ENCODE results near the gene APPL2. TPM values are rescaled to one million over a fixed set of nuclear protein-coding genes. Genes with fewer than 3 reads are reported as not detected.

APPL2 gene
- polyA plus RNA-seq, 2 of the 4 experiments (the other 2 are of a cell fraction) = 24.1 to 62.6 TPM

DNA sequence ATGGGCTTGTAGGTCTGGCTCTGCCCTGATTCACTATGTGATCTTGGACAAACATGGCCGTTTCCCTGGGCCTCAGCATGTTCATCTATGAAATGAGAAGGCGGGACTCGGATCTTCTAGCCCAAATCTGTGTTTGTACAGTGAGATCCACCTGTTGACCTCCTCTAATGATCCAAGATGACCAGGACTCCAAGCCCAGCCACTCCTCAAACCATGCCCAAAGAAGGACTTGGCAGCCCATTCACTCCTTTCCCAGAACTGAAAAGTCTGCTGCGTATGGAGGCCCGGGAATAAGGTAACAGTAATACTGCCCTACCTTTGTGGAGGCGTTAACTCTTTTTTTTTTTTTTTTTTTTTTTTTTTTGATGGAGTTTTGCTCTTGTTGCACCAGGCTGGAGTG lies 39.9 kb downstream of the APPL2 start:
- Histone ChIP-seq H3K27ac (no peak overlapping the region), H3K4me1 (no peaks in the 10 kb centered on the region), H3K4me3 (no peak overlapping the region), H3K4me2 (no peak overlapping the region), H3K9me3 (no peaks in the 10 kb centered on the region)
- FAIRE-seq (no peak), DNase-seq (ENCODE audit: low read depth in 1 of 2, low spot score in 1 of 2) (no peak), ATAC-seq (no peak)
- no peak for TF ChIP-seq EHF (CRISPR knock-in tag; IDR thresholded peaks at IDR 0.05)
- no peak for TF ChIP-seq POLR2AphosphoS2 (conservative IDR thresholded peaks at IDR 0.05; ENCODE audit: low read length)
- no peak for TF ChIP-seq CBX2 (IDR thresholded peaks at IDR 0.05; ENCODE audit: borderline replicate concordance, low read depth)
- TF ChIP-seq MAFK (IDR thresholded peaks at IDR 0.05; ENCODE audit: partially characterized antibody) = no peak
- TF ChIP-seq GATA3 (IDR thresholded peaks at IDR 0.05; ENCODE audit: borderline replicate concordance) = no peak
- TF ChIP-seq, protein P1, sequence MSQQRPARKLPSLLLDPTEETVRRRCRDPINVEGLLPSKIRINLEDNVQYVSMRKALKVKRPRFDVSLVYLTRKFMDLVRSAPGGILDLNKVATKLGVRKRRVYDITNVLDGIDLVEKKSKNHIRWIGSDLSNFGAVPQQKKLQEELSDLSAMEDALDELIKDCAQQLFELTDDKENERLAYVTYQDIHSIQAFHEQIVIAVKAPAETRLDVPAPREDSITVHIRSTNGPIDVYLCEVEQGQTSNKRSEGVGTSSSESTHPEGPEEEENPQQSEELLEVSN (IDR thresholded peaks at IDR 0.05; ENCODE audit: borderline replicate concordance, low read depth) = no peak
- TF ChIP-seq FOSL2 (IDR thresholded peaks at IDR 0.05) = no peak
- TF ChIP-seq FOSL2 (CRISPR knock-in tag; IDR thresholded peaks at IDR 0.05) = no peak
- no peak for TF ChIP-seq MAZ (IDR thresholded peaks at IDR 0.05; ENCODE audit: borderline replicate concordance, low read depth, low read length)
- TF ChIP-seq, protein P2, sequence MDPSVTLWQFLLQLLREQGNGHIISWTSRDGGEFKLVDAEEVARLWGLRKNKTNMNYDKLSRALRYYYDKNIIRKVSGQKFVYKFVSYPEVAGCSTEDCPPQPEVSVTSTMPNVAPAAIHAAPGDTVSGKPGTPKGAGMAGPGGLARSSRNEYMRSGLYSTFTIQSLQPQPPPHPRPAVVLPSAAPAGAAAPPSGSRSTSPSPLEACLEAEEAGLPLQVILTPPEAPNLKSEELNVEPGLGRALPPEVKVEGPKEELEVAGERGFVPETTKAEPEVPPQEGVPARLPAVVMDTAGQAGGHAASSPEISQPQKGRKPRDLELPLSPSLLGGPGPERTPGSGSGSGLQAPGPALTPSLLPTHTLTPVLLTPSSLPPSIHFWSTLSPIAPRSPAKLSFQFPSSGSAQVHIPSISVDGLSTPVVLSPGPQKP (IDR thresholded peaks at IDR 0.05; ENCODE audit: low read depth, low read length) = no peak
- CTCF ChIA-PET = no interaction called here
- POLR2A ChIA-PET = no interaction called here
- WGBS (ENCODE audit: missing lambda C conversion rate) = 92% methylated on average over 6 of the region's 6 CpGs

DNA sequence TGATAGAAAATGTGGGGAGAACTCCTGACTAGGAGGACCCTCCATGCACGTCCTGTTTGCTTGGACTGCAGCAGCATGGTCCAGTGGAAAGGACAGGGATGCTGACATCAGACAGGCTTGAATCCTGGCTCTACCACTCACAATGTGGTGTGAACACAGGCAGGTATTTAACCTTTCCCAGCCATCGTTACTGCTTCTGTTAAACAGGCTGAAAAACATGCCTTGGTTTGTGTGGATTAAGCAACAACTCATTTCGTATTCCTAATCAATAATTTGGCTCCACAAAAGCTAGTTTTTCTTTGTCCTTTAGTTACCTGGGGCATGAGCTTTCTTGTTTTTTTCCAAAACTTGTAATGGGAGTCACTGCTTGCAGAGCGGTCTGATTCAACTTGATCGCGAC lies 41.0 kb downstream of the APPL2 start:
- H3K4me3 ChIP-seq = no peak overlapping the region
- CTCF ChIA-PET = no interaction called here
- POLR2A ChIA-PET = no interaction called here

DNA sequence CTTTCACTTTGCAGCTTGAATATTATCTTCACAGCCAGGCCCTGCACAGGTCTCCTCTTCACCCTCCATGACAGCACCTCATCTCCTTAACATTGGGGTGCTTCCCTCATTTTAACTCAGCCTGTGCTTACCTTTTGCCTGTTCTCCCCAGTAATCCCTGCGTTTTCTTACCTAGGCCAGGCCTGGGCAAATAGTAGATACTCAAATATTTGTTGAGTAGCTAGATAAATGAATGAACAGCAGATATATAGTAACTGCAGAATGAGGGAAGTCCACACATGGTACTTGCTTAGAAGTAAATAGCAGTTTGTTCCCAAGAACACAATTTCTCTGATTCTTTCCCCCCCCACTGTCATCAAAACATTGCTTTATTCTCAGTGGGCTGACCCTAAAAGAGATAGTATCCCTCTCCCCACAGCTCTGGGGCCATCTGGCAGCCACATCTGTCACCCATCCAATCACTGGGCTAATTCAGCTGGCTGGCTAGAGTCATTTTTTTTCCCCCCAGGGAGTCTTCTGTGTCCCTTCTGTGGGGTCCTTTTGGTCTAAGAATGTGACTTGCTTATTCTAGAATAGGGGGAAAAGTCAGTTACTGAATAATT lies 43.2 kb downstream of the APPL2 start:
- ChIA-PET CTCF (interaction anchor here (0.5 kb wide), 1 partner anchor 323 kb away, joined by 3 read pairs; no protein-coding TSS in a partner anchor), POLR2A (no interaction called here)
- no peak overlapping the region for H3K27ac ChIP-seq
- FAIRE-seq (no peak), DNase-seq (ENCODE audit: low read depth in 1 of 2, low spot score in 1 of 2) (no peak), ATAC-seq (no peak)
- TF ChIP-seq EHF (CRISPR knock-in tag; IDR thresholded peaks at IDR 0.05) (no peak), MYC (IDR thresholded peaks at IDR 0.05; ENCODE audit: borderline replicate concordance, low read length) (no peak)
- TF ChIP-seq, protein P2 (IDR thresholded peaks at IDR 0.05; ENCODE audit: low read depth, low read length) = no peak
- no peaks in the 10 kb centered on the region for H3K9me3 ChIP-seq
- H3K4me2 ChIP-seq = no peak overlapping the region
- H3K4me3 ChIP-seq = no peak overlapping the region
- WGBS (ENCODE audit: missing lambda C conversion rate) = 73% methylated on average over 1 of the region's 1 CpG
- H3K4me1 ChIP-seq = no peaks in the 10 kb centered on the region

More for the DNA sequence above, 41.0 kb downstream of the APPL2 start:
- Histone ChIP-seq H3K27ac (no peak overlapping the region), H3K4me1 (no peaks in the 10 kb centered on the region), H3K9me3 (no peaks in the 10 kb centered on the region), H3K4me2 (no peak overlapping the region)
- FAIRE-seq (no peak), ATAC-seq (no peak), DNase-seq (ENCODE audit: low read depth in 1 of 2, low spot score in 1 of 2) (no peak)
- 91% methylated on average over 6 of the region's 6 CpGs for WGBS (ENCODE audit: missing lambda C conversion rate)
- TF ChIP-seq ZSCAN20 (CRISPR knock-in tag; IDR thresholded peaks at IDR 0.05) (no peak), NR3C1 (IDR thresholded peaks at IDR 0.05) (no peak), RARB (CRISPR knock-in tag; IDR thresholded peaks at IDR 0.05) (no peak), RCOR1 (IDR thresholded peaks at IDR 0.05; ENCODE audit: low read depth, low read length) (no peak), FOSL2 (IDR thresholded peaks at IDR 0.05) (no peak), FOSL2 (CRISPR knock-in tag; IDR thresholded peaks at IDR 0.05) (no peak), NFE2L2 (conservative IDR thresholded peaks at IDR 0.05; ENCODE audit: low read length) (no peak), SMC3 (IDR thresholded peaks at IDR 0.05) (no peak), FOXS1 (CRISPR knock-in tag; IDR thresholded peaks at IDR 0.05) (no peak), HDAC2 (IDR thresholded peaks at IDR 0.05) (no peak), NPAS2 (CRISPR knock-in tag; IDR thresholded peaks at IDR 0.05; ENCODE audit: borderline replicate concordance) (no peak), GATA3 (IDR thresholded peaks at IDR 0.05; ENCODE audit: borderline replicate concordance) (no peak), CBX2 (IDR thresholded peaks at IDR 0.05; ENCODE audit: borderline replicate concordance, low read depth) (no peak), CBX8 (IDR thresholded peaks at IDR 0.05) (no peak), ZNF302 (CRISPR knock-in tag; IDR thresholded peaks at IDR 0.05) (no peak), POLR2AphosphoS2 (conservative IDR thresholded peaks at IDR 0.05; ENCODE audit: low read length) (no peak)
- TF ChIP-seq, protein P3, sequence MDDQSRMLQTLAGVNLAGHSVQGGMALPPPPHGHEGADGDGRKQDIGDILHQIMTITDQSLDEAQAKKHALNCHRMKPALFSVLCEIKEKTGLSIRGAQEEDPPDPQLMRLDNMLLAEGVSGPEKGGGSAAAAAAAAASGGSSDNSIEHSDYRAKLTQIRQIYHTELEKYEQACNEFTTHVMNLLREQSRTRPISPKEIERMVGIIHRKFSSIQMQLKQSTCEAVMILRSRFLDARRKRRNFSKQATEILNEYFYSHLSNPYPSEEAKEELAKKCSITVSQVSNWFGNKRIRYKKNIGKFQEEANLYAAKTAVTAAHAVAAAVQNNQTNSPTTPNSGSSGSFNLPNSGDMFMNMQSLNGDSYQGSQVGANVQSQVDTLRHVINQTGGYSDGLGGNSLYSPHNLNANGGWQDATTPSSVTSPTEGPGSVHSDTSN (IDR thresholded peaks at IDR 0.05) = no peak
- TF ChIP-seq, protein P4, sequence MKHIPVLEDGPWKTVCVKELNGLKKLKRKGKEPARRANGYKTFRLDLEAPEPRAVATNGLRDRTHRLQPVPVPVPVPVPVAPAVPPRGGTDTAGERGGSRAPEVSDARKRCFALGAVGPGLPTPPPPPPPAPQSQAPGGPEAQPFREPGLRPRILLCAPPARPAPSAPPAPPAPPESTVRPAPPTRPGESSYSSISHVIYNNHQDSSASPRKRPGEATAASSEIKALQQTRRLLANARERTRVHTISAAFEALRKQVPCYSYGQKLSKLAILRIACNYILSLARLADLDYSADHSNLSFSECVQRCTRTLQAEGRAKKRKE (CRISPR knock-in tag; IDR thresholded peaks at IDR 0.05; ENCODE audit: low read depth) = no peak

All from A549 (cell line).